Coronary artery (tissue), 2 donors: ENCODE data around the gene CACNA2D3.

Experiments
- DNase-seq: peaks from one replicate; pipeline ENCODE4 v3.0.0-alpha.2; 2017; ENCODE audit warnings: low spot score
- H3K27ac ChIP-seq, 2 donors: fragments of 200-600 bp; sonication (generic); one replicate each; pipeline ENCODE4 v1.5.1; 2016 to 2019
- H3K4me3 ChIP-seq: fragments of 200-600 bp; sonication (generic); 2 replicates; pipeline ENCODE4 v1.5.1; 2016; ENCODE audit warnings: mild to moderate bottlenecking, moderate library complexity
- TF ChIP-seq, protein P1 (sequence below): fragments of 200-600 bp; sonication (generic); IDR thresholded peaks from one replicate; pipeline ENCODE4 v1.5.1; 2019; ENCODE audit warnings: antibody characterized with exemption

The CACNA2D3 gene

DNA sequence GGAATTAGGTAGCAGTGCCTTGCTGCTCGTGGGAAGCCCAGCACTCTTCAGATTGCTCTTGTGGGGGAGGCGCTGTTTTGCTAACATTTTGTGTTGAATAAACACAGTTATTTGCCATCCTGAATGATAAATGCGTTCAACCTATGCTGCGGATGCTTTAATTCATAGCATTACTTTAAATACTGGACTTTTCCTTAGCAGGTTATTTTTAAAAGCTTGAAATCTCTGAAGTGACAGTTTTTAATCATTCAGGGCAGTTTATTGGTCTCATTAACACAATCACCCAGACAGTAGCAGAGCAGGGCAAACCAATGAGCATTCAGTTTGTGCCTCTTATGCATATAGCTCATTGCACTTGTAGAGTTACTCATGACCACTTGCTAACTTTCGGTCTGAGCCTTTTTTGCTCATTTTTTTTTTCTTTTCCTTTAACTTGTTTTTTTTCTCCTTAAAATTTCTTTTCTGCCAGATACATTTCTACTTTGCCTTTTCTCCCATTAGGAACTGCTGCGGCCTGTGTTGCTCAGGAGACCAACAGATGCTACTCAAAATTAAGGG is 5.2 kb downstream of the CACNA2D3 start:
- H3K27ac ChIP-seq: no peak overlapping the region
- DNase-seq: no peak
- H3K4me3 ChIP-seq: no peak overlapping the region
- TF ChIP-seq, protein P1, sequence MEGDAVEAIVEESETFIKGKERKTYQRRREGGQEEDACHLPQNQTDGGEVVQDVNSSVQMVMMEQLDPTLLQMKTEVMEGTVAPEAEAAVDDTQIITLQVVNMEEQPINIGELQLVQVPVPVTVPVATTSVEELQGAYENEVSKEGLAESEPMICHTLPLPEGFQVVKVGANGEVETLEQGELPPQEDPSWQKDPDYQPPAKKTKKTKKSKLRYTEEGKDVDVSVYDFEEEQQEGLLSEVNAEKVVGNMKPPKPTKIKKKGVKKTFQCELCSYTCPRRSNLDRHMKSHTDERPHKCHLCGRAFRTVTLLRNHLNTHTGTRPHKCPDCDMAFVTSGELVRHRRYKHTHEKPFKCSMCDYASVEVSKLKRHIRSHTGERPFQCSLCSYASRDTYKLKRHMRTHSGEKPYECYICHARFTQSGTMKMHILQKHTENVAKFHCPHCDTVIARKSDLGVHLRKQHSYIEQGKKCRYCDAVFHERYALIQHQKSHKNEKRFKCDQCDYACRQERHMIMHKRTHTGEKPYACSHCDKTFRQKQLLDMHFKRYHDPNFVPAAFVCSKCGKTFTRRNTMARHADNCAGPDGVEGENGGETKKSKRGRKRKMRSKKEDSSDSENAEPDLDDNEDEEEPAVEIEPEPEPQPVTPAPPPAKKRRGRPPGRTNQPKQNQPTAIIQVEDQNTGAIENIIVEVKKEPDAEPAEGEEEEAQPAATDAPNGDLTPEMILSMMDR: no peak

DNA sequence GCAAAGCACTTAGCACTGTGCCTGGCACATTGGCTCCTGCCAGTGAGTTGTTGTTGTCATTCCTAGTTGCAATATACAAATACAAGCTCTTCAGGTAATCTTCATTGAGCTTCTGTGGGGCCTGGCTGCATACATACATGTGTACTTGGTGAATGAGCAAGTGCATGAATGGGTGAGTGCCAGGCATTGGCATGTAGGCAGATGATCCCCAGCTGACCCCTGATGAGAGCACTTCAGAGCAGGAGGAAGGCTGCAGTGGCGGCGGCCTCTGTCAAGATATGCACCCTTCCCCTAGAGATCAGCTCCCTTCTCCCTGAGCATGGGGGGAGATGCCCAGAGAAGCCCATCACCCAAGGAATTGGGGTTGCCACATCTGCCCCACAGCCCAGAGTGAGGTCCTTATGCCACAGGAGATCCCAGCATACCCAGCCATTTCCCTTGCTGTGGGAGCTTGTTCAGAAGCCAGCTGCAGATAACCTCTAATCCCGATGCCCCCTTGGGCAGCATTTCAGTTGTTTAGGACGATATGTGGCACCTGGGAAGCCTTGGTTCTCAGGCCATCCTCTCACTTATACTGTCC is 8.8 kb downstream of the CACNA2D3 start:
- no peak for DNase-seq
- Histone ChIP-seq H3K27ac (no peak overlapping the region), H3K4me3 (no peak overlapping the region)
- TF ChIP-seq, protein P1: no peak

DNA sequence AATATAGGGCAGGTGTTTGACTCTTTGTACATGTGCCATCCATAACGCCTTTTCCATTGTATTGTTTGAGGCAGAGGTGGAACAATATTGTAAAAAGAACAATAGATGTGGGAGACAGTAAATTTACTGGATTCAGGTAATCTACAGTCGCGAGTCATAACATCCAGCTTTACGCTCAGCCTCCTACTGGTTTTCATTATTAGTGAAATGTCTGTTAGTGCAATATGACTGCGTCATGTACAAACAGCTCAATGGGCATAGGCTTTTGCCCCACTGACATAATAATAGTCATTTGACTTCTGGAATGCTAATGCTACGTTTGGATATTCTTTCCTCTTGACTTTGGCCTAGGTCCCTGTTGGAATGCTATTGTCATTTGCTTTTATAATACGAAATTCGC is 9.5 kb downstream of the CACNA2D3 start:
- H3K27ac ChIP-seq: no peak overlapping the region
- TF ChIP-seq, protein P1: no peak
- DNase-seq: no peak
- no peak overlapping the region for H3K4me3 ChIP-seq

DNA sequence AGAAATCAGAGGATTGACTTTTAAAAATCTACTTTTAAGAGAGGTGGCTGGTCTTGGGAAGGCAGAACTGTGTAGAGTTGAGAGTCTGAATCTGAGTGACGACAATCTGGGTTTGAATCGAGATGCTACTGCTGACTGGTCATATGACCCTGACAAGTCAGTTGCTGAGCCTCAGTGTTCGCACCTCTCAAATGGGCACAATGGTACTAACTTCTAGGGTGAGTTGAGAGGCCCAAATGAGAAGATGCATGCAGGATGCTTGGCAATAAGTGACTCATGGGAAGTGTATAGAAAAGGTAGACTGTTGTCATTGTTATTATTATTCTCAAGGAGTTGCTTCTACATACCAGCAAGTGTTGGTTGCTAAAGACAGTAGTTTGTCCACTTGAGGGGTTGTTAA is 10.3 kb downstream of the CACNA2D3 start:
- TF ChIP-seq, protein P1: no peak
- H3K4me3 ChIP-seq: no peak overlapping the region
- H3K27ac ChIP-seq: no peak overlapping the region
- DNase-seq: no peak

DNA sequence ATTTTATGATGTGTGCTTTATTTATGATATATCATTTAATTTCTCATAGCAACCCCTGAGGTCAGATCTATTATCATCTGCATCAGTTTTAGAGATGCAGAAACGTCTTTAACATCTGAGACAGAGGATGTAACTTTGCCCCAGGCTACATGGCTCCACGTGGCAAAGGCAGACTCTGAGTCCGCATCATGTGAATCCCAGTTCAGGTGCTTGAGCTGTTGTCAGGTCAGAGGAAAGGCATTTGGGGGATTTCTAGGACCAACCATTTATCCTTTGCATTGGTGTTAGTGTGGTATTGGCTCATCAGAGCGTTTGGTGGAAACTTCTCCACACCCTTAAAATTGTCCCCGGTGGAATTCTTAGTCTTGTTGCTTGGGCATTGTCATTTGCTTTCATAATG is 10.8 kb downstream of the CACNA2D3 start:
- no peak overlapping the region for H3K4me3 ChIP-seq
- TF ChIP-seq, protein P1: no peak
- H3K27ac ChIP-seq: no peak overlapping the region
- no peak for DNase-seq

DNA sequence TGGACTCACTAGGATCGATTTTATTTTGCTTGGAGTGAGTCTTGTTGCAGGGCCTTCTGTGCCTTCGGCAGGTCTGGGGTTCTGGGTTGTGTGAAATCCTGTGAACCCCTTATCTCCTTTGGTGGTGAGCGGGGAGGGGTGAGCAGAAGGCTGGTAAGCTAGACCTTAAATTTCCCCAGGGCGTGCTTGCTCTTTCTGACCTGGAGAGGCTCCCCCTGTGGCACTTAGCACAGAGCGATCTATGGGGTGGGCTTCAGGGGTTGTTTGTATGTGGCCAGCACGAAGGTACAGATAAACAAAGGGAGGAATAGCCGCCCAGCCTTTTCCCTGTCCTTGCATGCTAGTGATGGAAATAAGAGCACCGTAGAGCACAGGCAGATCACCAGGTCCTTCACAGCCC is 11.8 kb downstream of the CACNA2D3 start:
- no peak for DNase-seq
- H3K4me3 ChIP-seq: no peak overlapping the region
- TF ChIP-seq, protein P1: no peak
- no peak overlapping the region for H3K27ac ChIP-seq

DNA sequence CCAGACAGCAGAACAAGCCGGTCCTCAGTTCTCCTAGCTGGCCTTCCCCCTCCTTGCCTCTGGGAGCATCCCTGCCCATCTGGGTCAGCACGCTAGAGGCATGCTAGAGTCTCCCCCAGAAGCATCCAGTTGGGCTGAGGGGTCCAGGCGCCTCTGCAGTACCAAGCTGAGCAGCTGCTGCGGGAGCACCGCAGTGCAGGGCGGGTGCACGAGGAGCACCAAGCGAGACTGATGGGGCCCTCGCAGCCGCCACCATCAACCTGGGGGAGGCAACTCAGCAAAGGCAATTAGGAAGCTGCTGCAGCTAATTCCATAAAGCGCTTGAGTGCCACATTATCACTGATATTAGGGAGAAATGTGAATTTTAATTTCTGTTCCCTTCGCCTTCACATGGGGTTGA is 12.4 kb downstream of the CACNA2D3 start:
- Histone ChIP-seq H3K27ac (no peak overlapping the region), H3K4me3 (no peak overlapping the region)
- TF ChIP-seq, protein P1: no peak
- no peak for DNase-seq
